HG02763 (cell line): ENCODE measurements around the gene TMC6.
"Not testable (repeated sequence)": the region's sequence is repeated elsewhere in the genome, so short reads cannot be mapped to it uniquely, and the experiment has no call there.

Source experiments
- ATAC-seq: cut with Tn5 transposase; IDR thresholded peaks from one replicate; pipeline ENCODE4 v1.9.1; 2021; ENCODE audit warnings: mild to moderate bottlenecking, moderate library complexity; ENCODE audit not compliant: unreplicated experiment

Gene TMC6

DNA sequence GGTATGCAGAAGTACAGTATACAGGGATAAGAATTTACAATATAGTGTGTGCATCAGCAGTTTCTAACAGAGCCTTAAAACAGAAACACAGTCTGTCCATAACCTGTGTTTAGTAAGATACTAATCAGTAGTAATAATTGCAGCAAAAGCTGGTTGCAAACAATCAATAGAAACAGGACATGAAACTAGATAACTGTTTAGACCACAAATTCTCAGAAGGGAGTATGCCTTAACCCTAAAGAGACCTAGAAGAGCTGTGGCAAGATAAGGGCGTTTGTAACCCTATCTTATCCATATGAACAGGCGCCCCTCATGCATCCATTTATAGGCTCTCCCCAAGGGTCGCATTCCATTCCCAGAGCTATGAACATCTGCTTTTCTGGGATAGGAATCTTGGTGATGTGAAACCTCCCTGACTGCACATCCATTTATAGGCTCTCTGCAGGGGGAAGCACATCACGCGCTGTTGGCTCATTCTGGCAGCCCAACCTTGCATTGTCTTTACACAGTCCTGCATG, 46.1 kb downstream of the TMC6 start:
- ATAC-seq = not testable (repeated sequence)

DNA sequence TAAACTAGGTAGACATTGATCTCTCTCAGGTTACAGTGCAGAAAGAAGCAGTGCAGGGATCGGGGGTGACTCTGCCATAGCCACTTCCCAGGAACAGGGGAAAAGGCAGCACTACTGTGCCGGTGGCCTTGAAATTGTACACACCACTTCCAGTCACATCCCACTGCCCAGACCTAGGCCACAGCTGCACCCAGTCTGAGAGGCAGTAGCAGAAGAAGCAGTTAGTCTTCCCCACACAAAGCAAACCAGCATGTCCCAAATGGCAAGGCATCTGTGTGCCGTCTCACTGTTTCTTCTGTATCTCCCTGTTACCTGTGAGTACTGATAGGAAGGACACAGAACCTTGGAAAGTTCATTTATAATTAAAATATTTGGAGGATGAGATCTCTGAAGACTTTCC, 47.0 kb downstream of the TMC6 start:
- no peak for ATAC-seq

DNA sequence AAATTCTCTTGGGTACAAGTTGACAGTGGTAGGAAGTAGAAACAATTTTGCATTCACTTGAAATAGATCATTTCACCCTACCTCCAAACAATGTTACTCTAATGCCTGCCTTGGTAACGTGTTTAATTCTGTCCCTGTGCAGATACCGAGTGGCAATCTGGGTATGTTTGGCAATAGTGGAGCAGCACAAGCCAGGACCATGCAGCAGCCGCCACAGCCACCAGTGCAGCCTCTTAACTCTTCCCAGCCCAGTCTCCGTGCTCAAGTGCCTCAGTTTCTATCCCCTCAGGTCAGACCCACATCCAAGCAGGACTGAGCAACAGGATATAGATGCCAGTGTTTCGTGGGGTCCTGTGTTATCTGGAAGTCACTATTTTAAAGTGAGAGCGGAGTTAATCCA, 49.3 kb downstream of the TMC6 start:
- no peak for ATAC-seq

DNA sequence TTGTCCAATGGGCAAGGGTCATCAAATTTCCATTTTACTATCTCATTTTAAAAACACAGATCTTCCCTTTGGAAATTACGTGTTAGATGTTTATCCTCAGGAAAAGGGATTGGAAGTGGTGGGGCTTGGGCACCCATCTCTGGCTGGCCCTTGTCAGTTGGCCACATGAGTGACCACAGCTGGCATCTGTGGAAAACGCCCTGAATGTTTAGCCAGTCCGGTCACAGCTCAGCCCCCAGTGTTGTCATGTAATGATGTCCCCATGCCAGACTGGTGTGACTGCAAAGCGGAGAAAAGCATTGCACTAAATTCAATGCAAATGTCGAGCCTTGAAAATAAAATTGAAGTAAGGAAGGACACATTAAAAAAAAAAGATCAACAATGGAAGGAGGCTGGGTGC, 53.0 kb downstream of the TMC6 start:
- no peak for ATAC-seq

DNA sequence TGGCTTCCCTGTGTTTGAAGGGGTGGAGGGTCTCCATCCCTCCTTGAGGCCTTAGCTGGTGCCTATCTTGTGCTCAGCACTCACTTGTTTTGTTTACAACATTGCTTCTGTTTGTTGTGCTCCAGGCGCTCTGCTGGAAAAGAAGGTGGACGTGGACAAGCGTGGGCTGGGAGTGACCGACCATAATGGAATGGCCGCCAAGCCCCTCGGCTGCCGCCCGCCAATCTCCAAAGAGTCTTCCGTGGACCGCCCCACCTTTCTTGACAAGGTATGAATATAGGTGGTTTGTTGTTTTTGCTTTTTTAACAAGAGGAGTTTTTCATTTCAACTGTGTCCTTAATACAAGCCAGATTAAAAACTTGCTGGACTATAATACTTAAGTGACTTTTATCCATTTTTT, 53.5 kb downstream of the TMC6 start:
- no peak for ATAC-seq

DNA sequence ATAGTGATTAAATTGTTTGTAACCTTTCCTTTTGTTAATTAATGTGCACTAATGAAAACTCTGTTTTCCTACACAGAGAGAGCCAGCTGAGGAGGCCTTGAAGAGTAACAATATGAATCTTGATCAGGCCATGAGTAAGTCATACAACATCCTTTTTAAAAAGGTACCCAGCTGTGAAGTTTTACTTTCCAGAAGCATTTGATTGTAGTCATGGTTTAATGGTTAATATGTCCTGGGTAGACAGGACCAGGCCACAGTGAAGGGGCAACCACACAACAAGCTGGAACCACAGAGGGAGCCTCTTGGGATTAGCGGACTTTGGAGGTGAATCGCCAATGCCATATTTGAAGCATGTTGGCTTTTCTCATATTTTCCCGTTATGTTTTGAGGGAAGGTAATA, 55.6 kb downstream of the TMC6 start:
- ATAC-seq = no peak

DNA sequence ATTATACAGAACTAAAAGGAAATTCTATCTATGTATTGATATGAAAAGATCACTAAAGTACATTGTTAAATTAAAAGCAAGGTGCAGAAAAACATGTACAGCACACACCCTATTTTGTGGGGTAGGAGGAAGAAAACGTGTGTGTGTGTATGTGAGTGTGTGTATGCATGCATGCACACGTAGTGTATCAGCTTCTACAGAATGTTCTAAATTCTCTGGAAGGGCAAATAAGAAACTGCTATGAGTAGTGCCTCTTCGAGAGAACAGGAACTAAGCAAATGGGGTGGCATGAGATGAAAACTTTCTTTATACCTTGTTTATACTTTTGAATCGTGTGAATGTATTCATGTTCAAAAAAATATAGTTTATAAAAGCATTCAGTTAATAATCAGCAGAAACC, 58.9 kb downstream of the TMC6 start:
- no peak for ATAC-seq

DNA sequence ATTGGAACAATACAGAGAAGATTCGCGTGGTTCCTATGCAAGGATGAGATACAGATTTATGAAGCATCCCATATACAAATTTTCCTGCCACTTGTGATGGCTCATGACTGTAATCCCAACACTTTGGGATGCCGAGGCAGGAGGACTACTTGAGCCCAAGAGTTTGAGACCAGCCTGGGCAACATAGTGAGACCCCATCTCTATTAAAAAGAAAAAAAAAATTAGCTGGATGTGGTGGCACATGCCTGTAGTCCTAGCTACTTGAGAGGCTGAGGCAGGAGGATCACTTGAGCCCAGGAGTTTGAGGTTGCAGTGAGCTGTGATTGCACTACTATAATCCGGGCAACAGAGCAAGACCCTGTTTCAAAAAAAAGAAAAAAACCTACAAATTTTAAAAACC, 61.6 kb downstream of the TMC6 start:
- not testable (repeated sequence) for ATAC-seq

DNA sequence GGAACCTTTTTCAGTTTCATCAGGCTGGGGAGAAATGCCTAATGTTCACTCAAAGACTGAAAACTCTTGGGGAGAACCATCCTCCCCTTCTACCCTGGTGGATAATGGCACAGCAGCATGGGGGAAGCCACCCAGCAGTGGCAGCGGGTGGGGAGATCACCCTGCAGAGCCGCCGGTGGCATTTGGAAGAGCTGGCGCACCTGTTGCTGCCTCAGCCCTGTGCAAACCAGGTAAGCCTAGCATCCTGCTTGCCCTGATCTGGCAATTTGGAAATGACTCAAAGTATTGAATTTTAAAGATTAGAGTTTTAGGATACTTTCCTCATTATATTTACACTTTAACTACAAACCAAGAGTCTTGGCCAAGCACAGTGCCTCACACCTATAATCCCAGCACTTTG, 63.8 kb downstream of the TMC6 start:
- no peak for ATAC-seq

DNA sequence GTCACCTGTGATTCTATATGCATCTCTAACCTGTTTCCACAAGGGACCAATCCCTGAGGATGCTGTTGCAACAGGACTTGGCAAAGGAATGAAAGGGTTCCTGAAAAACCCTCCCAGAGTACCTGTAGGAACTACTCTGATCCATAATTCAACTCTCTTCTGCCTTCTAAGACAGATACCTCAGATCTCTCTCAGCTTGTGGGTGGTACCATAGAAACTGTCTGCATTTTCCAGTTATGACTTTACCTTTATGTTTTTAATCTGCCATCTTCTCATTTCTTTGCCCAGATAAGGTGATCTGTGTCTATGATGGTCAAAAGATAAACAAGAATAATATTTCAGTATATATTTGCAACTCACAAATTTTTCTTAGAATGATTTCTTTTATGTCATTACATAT, 65.1 kb downstream of the TMC6 start:
- no peak for ATAC-seq

DNA sequence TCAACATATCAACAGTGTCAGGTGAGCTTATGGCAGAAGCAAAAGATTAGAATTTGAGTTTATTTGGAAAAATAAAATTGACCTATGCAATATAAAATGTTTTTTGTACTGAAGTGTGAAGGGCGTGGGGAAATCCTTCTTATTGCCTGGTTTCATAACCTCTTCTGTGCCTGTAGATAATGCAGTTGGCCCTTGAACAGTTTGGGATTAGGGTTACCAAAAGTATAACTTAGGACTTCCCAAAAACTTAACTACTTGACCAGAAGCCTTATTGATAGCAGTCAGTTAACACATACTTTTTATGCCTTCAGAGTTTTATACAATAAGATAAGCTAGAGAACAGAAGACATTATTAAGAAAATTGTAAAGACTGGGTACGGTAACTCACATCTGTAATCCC, 66.0 kb downstream of the TMC6 start:
- ATAC-seq = no peak
